HUES64 (cell line): ENCODE results near the gene STK32A.
A peak's percentile ranks its signal among the peaks of the same experiment; 100 is the strongest.

Experiments used
- H3K27ac ChIP-seq: 2 replicates; pipeline ENCODE4 v1.7.0; 2013; ENCODE audit warnings: low read depth, low read length, inconsistent platforms
- H3K27me3 ChIP-seq: 2 replicates; pipeline ENCODE4 v1.6.1; 2013; ENCODE audit warnings: mild to moderate bottlenecking, low read length; ENCODE audit not compliant: insufficient read depth
- H3K36me3 ChIP-seq: 2 replicates; pipeline ENCODE4 v1.6.1; 2013; ENCODE audit warnings: mild to moderate bottlenecking, low read length; ENCODE audit not compliant: insufficient read depth
- H3K4me1 ChIP-seq: 2 replicates; pipeline ENCODE4 v1.6.1; 2013; ENCODE audit warnings: mild to moderate bottlenecking, low read length, moderate library complexity; ENCODE audit not compliant: insufficient read depth
- H3K4me3 ChIP-seq: 2 replicates; pipeline ENCODE4 v1.5.1; 2013; ENCODE audit warnings: mild to moderate bottlenecking, low read length, moderate library complexity
- H3K9ac ChIP-seq: 2 replicates; pipeline ENCODE4 v1.6.1; 2013; ENCODE audit warnings: mild to moderate bottlenecking, low read depth, low read length
- H3K9me3 ChIP-seq: 2 replicates; pipeline ENCODE4 v1.6.1; 2013; ENCODE audit warnings: low read depth, low read length; ENCODE audit not compliant: insufficient read depth
- WGBS: fragments of 150-250, 120-280 bp; methylation state at CpG from one replicate; pipeline ENCODE4 v1.1.7; 2013; ENCODE audit warnings: missing lambda C conversion rate; 5-methylcytosine and 5-hydroxymethylcytosine counted together

The STK32A gene

GRCh38 chr5:147371290-147371689 is 136.5 kb downstream of the STK32A start:
- Histone ChIP-seq H3K9me3 (no peaks in the 10 kb centered on the region), H3K4me1 (no peaks in the 10 kb centered on the region), H3K27me3 (no peaks in the 10 kb centered on the region), H3K9ac (no peak overlapping the region), H3K27ac (no peak overlapping the region), H3K36me3 (no peaks in the 10 kb centered on the region), H3K4me3 (no peak overlapping the region)

- Histone ChIP-seq H3K4me1 (no peaks in the 10 kb centered on the region), H3K27ac (no peak overlapping the region), H3K9me3 (no peaks in the 10 kb centered on the region), H3K4me3 (no peak overlapping the region), H3K36me3 (no peaks in the 10 kb centered on the region), H3K27me3 (no peaks in the 10 kb centered on the region), H3K9ac (no peak overlapping the region)
- WGBS, result 96% methylated on average over 1 of the region's 1 CpG
Measured at GRCh38 chr5:147372191-147372590, 137.4 kb downstream of the STK32A start.

- no peaks in the 10 kb centered on the region for H3K4me1 ChIP-seq
- peaks cover 3% of the 10 kb centered on the region for H3K9me3 ChIP-seq
- H3K9ac ChIP-seq, result no peak overlapping the region
- no peaks in the 10 kb centered on the region for H3K36me3 ChIP-seq
- 96% methylated on average over 3 of the region's 3 CpGs for WGBS
- no peak overlapping the region for H3K4me3 ChIP-seq
- no peak overlapping the region for H3K27ac ChIP-seq
- no peaks in the 10 kb centered on the region for H3K27me3 ChIP-seq
Measured at GRCh38 chr5:147373328-147373727, 138.5 kb downstream of the STK32A start.

GRCh38 chr5:147375151-147375550 is 140.3 kb downstream of the STK32A start:
- Histone ChIP-seq H3K4me1 (no peaks in the 10 kb centered on the region), H3K4me3 (no peak overlapping the region), H3K9ac (no peak overlapping the region), H3K27me3 (no peaks in the 10 kb centered on the region), H3K27ac (no peak overlapping the region), H3K9me3 (peaks cover 6% of the 10 kb centered on the region), H3K36me3 (no peaks in the 10 kb centered on the region)
- 92% methylated on average over 5 of the region's 5 CpGs for WGBS

- H3K9ac ChIP-seq, result no peak overlapping the region
- no peaks in the 10 kb centered on the region for H3K36me3 ChIP-seq
- 100% methylated on average over 1 of the region's 1 CpG for WGBS
- H3K4me3 ChIP-seq, result no peak overlapping the region
- H3K27me3 ChIP-seq, result no peaks in the 10 kb centered on the region
- peaks cover 6% of the 10 kb centered on the region; the same call in 1 of the 2 replicates for H3K4me1 ChIP-seq
- H3K27ac ChIP-seq, result no peak overlapping the region
- H3K9me3 ChIP-seq, result peaks cover 6% of the 10 kb centered on the region
Measured at GRCh38 chr5:147377682-147378081, 142.9 kb downstream of the STK32A start.

GRCh38 chr5:147381555-147381954 is 146.7 kb downstream of the STK32A start:
- Histone ChIP-seq H3K9me3 (peaks cover 6% of the 10 kb centered on the region), H3K27ac (no peak overlapping the region), H3K27me3 (no peaks in the 10 kb centered on the region), H3K4me1 (peaks cover 26% of the 10 kb centered on the region), H3K9ac (no peak overlapping the region), H3K4me3 (no peak overlapping the region), H3K36me3 (no peaks in the 10 kb centered on the region)
- WGBS, result 80% methylated on average over 3 of the region's 3 CpGs

- Histone ChIP-seq H3K27me3 (no peaks in the 10 kb centered on the region), H3K9ac (peak overlapping the region; percentile 18), H3K9me3 (peaks cover 6% of the 10 kb centered on the region), H3K36me3 (no peaks in the 10 kb centered on the region), H3K27ac (no peak overlapping the region), H3K4me1 (peaks cover 26% of the 10 kb centered on the region), H3K4me3 (peak overlapping the region; percentile 15; the same call in 1 of the 2 replicates)
- WGBS, result 73% methylated on average over 4 of the region's 4 CpGs
Measured at GRCh38 chr5:147382776-147383175, 147.9 kb downstream of the STK32A start.

GRCh38 chr5:147384346-147385193 is 149.7 kb downstream of the STK32A start:
- no peaks in the 10 kb centered on the region for H3K36me3 ChIP-seq
- H3K9ac ChIP-seq, result no peak overlapping the region
- 68% methylated on average over 5 of the region's 6 CpGs for WGBS

GRCh38 chr5:147387109-147387508 is 152.3 kb downstream of the STK32A start:
- Histone ChIP-seq H3K9ac (no peak overlapping the region), H3K36me3 (peaks cover 19% of the 10 kb centered on the region), H3K4me3 (no peak overlapping the region), H3K27ac (no peak overlapping the region), H3K27me3 (no peaks in the 10 kb centered on the region), H3K4me1 (peaks cover 35% of the 10 kb centered on the region), H3K9me3 (no peaks in the 10 kb centered on the region)
- WGBS, result 89% methylated on average over 4 of the region's 4 CpGs

More at GRCh38 chr5:147384346-147385193, 149.7 kb downstream of the STK32A start:
- H3K4me3 ChIP-seq, result no peak overlapping the region
- peak overlapping the region; percentile 46 for H3K27ac ChIP-seq
- H3K9me3 ChIP-seq, result no peaks in the 10 kb centered on the region; the same call in 1 of the 2 replicates
- peaks cover 35% of the 10 kb centered on the region for H3K4me1 ChIP-seq
- H3K27me3 ChIP-seq, result no peaks in the 10 kb centered on the region

GRCh38 chr5:147388184-147389108 is 153.6 kb downstream of the STK32A start:
- Histone ChIP-seq H3K27me3 (no peaks in the 10 kb centered on the region), H3K27ac (peak overlapping the region; percentile 34; the same call in 1 of the 2 replicates)
- WGBS, result 61% methylated on average over 5 of the region's 7 CpGs

GRCh38 chr5:147390654-147391225 is 155.9 kb downstream of the STK32A start:
- WGBS, result 93% methylated on average over 3 of the region's 3 CpGs
- peaks cover 56% of the 10 kb centered on the region for H3K36me3 ChIP-seq
- H3K27ac ChIP-seq, result no peak overlapping the region
- H3K27me3 ChIP-seq, result no peaks in the 10 kb centered on the region
- H3K4me1 ChIP-seq, result peaks cover 13% of the 10 kb centered on the region
- no peaks in the 10 kb centered on the region for H3K9me3 ChIP-seq
- no peak overlapping the region for H3K4me3 ChIP-seq
- H3K9ac ChIP-seq, result no peak overlapping the region

More at GRCh38 chr5:147388184-147389108, 153.6 kb downstream of the STK32A start:
- peaks cover 21% of the 10 kb centered on the region for H3K4me1 ChIP-seq
- no peak overlapping the region for H3K9ac ChIP-seq
- H3K9me3 ChIP-seq, result no peaks in the 10 kb centered on the region
- H3K4me3 ChIP-seq, result no peak overlapping the region
- peaks cover 33% of the 10 kb centered on the region for H3K36me3 ChIP-seq
